A549 (cell line): ENCODE measurements around the gene UTP4. TPM values are rescaled to one million over a fixed set of nuclear protein-coding genes. Genes with fewer than 3 reads are reported as not detected.
A peak's percentile ranks its signal among the peaks of the same experiment; 100 is the strongest.

ENCODE experiments used
- ATAC-seq, 2 experiments: fragments of 200-7000 bp in 1 of 2; fragments of >200 bp in 1 of 2; cut with Nextera tagmentation in 1 of 2; cut with Tn5 transposase in 1 of 2; 3 replicates each; pipeline versions ENCODE4 v1.8.0 to v1.9.1; 2018 to 2020; ENCODE audit warnings: mild to moderate bottlenecking in 1 of 2, moderate library complexity in 1 of 2
- CTCF ChIA-PET: fragments of 300-600 bp; sonication (Branson Sonifier 250); formaldehyde crosslinking; extraction: SDS; loops from one replicate; lab custom pipeline; 2021; ENCODE audit warnings: antibody characterized with exemption, inconsistent platforms; lab: Yijun Ruan, JAX
- POLR2A ChIA-PET: fragments of 350-600 bp; formaldehyde crosslinking; extraction: SDS; loops from one replicate; lab custom pipeline; 2021; ENCODE audit warnings: antibody characterized with exemption, inconsistent platforms; lab: Yijun Ruan, JAX
- DNase-seq, 2 experiments: peaks; one replicate each; pipeline versions ENCODE4 v3.0.0 to v3.0.0-alpha.2; 2011 to 2016; ENCODE audit warnings: low read depth in 1 of 2, low spot score in 1 of 2
- FAIRE-seq: peaks from 2 replicates; lab custom pipeline; 2011; peaks lifted over from hg19 to GRCh38; lab: Jason Lieb, UNC
- H3K27ac ChIP-seq, 2 experiments: fragments of >200 bp; sonication (Bioruptor Twin); formaldehyde crosslinking; 3 replicates each; pipeline ENCODE4 v1.5.1; 2016 to 2017
- H3K4me1 ChIP-seq: fragments of >200 bp; sonication (Bioruptor Twin); formaldehyde crosslinking; 3 replicates; pipeline ENCODE4 v1.6.1; 2016
- H3K4me2 ChIP-seq: fragments of >200 bp; sonication (Bioruptor Twin); formaldehyde crosslinking; 3 replicates; pipeline ENCODE4 v1.6.1; 2016
- H3K4me3 ChIP-seq: fragments of >200 bp; sonication (Bioruptor Twin); formaldehyde crosslinking; 3 replicates; pipeline ENCODE4 v1.5.1; 2016
- H3K9me3 ChIP-seq: fragments of >200 bp; sonication (Bioruptor Twin); formaldehyde crosslinking; 3 replicates; pipeline ENCODE4 v1.6.1; 2016
- BHLHE40 ChIP-seq: IDR thresholded peaks from 2 replicates; pipeline ENCODE4 v1.6.1; 2012; ENCODE audit warnings: low read depth, low read length, inconsistent platforms
- CHD2 ChIP-seq: fragments of 150-350 bp; IDR thresholded peaks from 2 replicates; pipeline ENCODE4 v1.6.1; 2014; ENCODE audit warnings: low read length; ENCODE audit not compliant: partially characterized antibody
- CHD4 ChIP-seq: fragments of 200-600 bp; sonication (generic); IDR thresholded peaks from 2 replicates; pipeline ENCODE4 v1.6.1; 2016; ENCODE audit warnings: antibody characterized with exemption, mild to moderate bottlenecking, borderline replicate concordance
- EHF ChIP-seq: fragments of 250-450 bp; sonication (Bioruptor Pico); IDR thresholded peaks from 2 replicates; pipeline ENCODE4 v1.5.0; 2020; ENCODE audit warnings: mild to moderate bottlenecking
- EHMT2 ChIP-seq: fragments of 200-600 bp; sonication (generic); IDR thresholded peaks from 2 replicates; pipeline ENCODE4 v1.6.1; 2016; ENCODE audit warnings: antibody characterized with exemption, low read depth, mild to moderate bottlenecking, moderate library complexity
- HOXB5 ChIP-seq: fragments of 250-450 bp; sonication (Bioruptor Pico); IDR thresholded peaks from 2 replicates; pipeline ENCODE4 v1.5.0; 2020; ENCODE audit warnings: mild to moderate bottlenecking, moderate library complexity
- JUN ChIP-seq, 2 experiments: fragments of >200 bp; sonication (Bioruptor Twin); formaldehyde crosslinking; IDR thresholded peaks; 2 replicates in 1 of 2; 3 replicates in 1 of 2; pipeline ENCODE4 v1.6.1; 2016 to 2017
- MAZ ChIP-seq: fragments of 150-350 bp; IDR thresholded peaks from 2 replicates; pipeline ENCODE4 v1.6.1; 2014; ENCODE audit warnings: antibody characterized with exemption, low read depth, low read length, borderline replicate concordance
- MYC ChIP-seq: IDR thresholded peaks from 2 replicates; pipeline ENCODE4 v1.6.1; 2012; ENCODE audit warnings: mild to moderate bottlenecking, inconsistent platforms, low read length, improper control_type of control experiment, borderline replicate concordance
- NFE2L2 ChIP-seq: fragments of 150-350 bp; conservative IDR thresholded peaks from 2 replicates; pipeline ENCODE4 v1.6.1; 2014; ENCODE audit warnings: low read length
- POLR2A ChIP-seq: IDR thresholded peaks from 2 replicates; pipeline ENCODE4 v1.6.1; 2012; ENCODE audit warnings: mild to moderate bottlenecking, low read length
- RFX5 ChIP-seq: fragments of 450-650 bp; IDR thresholded peaks from 2 replicates; pipeline ENCODE4 v1.7.1; 2014; ENCODE audit warnings: antibody characterized with exemption, mild to moderate bottlenecking, moderate library complexity
- SMC3 ChIP-seq: fragments of >200 bp; sonication (Bioruptor Twin); formaldehyde crosslinking; IDR thresholded peaks from 3 replicates; pipeline ENCODE4 v1.6.1; 2018; ENCODE audit warnings: inconsistent platforms
- TFCP2L1 ChIP-seq: fragments of 250-450 bp; sonication (Bioruptor Pico); IDR thresholded peaks from 2 replicates; pipeline ENCODE4 v1.5.0; 2021; ENCODE audit warnings: mild to moderate bottlenecking
- ZSCAN20 ChIP-seq: fragments of 250-450 bp; sonication (Bioruptor Pico); IDR thresholded peaks from 2 replicates; pipeline ENCODE4 v1.8.0; 2022; ENCODE audit warnings: mild to moderate bottlenecking, moderate library complexity
- WGBS: methylation state at CpG from one replicate; pipeline ENCODE4 v1.1.6; 2017; ENCODE audit errors: missing lambda C conversion rate; 5-methylcytosine and 5-hydroxymethylcytosine counted together
- polyA plus RNA-seq, 4 experiments: library from polyadenylated mRNA; depleted of rRNA in 3 of 4; stranded (reverse); fragments of >200 nt; fragmentation: RNase III in 1 of 4; extraction: RNeasy Plus Mini Kit Qiagen cat#74134 plus additional on column Dnase treatment in 1 of 4; gene quantifications; 2 replicates in 3 of 4; 3 replicates in 1 of 4; pipeline ENCODE4 v1.2.3, GENCODE V29; 2011 to 2017
- TF ChIP-seq, protein P1 (sequence below): fragments of 200-600 bp; sonication (generic); IDR thresholded peaks from 2 replicates; pipeline ENCODE4 v1.6.1; 2016; ENCODE audit warnings: antibody characterized with exemption, mild to moderate bottlenecking, moderate library complexity
- TF ChIP-seq, protein P2 (sequence below): fragments of >200 bp; sonication (Bioruptor Twin); formaldehyde crosslinking; IDR thresholded peaks from 2 replicates; pipeline ENCODE4 v1.6.1; 2016
- TF ChIP-seq, protein P3 (sequence below): fragments of >200 bp; sonication (Bioruptor Twin); formaldehyde crosslinking; IDR thresholded peaks from 3 replicates; pipeline ENCODE4 v1.6.1; 2016
- TF ChIP-seq, protein P4 (sequence below): fragments of 450-650 bp; IDR thresholded peaks from 2 replicates; pipeline ENCODE4 v1.6.1; 2014; ENCODE audit warnings: antibody characterized with exemption
- TF ChIP-seq, protein P5 (sequence below): IDR thresholded peaks from 2 replicates; pipeline ENCODE4 v1.6.1; 2012; ENCODE audit warnings: low read depth, borderline replicate concordance
- TF ChIP-seq, protein P6 (sequence below): IDR thresholded peaks from 2 replicates; pipeline ENCODE4 v1.6.1; 2012

The UTP4 gene
- polyA plus RNA-seq, 2 of the 4 experiments (the other 2 are of a cell fraction) = 77.1 to 118 TPM

DNA sequence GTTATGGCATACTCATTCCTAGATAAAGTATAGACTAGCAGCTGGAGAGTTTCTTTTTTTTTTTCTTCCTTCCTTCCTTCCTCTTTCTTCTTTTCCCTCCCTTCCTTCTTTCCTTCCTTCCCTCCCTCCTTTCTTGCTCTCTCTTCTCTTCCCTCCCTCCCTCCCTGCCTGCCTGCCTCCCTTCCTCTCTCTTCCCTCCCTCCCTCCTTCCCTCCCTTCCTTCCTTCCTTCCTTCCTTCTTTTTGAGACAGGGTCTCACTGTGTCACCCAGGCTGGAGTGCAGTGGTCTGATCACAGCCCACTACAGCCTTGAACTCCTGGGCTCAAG, 47.5 kb downstream of the UTP4 start (continued):
- TF ChIP-seq, protein P1, sequence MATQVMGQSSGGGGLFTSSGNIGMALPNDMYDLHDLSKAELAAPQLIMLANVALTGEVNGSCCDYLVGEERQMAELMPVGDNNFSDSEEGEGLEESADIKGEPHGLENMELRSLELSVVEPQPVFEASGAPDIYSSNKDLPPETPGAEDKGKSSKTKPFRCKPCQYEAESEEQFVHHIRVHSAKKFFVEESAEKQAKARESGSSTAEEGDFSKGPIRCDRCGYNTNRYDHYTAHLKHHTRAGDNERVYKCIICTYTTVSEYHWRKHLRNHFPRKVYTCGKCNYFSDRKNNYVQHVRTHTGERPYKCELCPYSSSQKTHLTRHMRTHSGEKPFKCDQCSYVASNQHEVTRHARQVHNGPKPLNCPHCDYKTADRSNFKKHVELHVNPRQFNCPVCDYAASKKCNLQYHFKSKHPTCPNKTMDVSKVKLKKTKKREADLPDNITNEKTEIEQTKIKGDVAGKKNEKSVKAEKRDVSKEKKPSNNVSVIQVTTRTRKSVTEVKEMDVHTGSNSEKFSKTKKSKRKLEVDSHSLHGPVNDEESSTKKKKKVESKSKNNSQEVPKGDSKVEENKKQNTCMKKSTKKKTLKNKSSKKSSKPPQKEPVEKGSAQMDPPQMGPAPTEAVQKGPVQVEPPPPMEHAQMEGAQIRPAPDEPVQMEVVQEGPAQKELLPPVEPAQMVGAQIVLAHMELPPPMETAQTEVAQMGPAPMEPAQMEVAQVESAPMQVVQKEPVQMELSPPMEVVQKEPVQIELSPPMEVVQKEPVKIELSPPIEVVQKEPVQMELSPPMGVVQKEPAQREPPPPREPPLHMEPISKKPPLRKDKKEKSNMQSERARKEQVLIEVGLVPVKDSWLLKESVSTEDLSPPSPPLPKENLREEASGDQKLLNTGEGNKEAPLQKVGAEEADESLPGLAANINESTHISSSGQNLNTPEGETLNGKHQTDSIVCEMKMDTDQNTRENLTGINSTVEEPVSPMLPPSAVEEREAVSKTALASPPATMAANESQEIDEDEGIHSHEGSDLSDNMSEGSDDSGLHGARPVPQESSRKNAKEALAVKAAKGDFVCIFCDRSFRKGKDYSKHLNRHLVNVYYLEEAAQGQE = no peak

DNA sequence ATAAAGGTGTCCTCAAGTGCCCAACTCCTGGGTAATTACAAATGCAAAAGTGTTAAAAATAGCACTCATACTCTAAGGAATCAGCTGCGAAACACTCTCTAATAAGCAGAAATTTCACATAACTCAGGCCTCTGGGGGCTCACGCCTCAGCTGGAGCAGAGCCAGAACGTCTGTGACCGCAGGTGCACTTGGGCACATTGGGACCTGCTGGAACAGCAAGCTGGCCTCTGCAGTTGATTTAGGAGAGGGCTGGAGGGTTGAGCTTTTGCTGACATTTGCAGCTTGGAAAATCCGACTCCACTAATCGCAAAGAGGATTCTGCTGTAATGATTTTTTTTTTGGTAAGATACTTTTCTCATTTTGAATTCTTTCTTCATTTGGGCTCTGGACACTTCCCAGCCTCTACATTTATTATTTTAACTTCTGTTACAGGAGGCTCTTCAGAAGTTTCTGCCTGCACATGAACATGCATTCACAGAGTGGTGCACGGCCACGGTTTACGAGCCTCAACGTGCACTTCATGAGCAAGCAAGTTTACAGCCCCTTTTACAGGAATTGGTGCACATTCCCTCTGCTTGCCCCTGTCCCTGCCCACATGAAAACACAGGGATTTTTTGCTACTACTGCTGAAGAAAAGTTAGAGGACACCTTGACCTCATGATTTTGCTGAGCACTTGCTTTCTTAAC, 50.4 kb downstream of the UTP4 start:
- POLR2A ChIA-PET = interaction anchor here (0.6 kb wide), 1 partner anchor 1555 kb away, joined by 4 read pairs; no protein-coding TSS in a partner anchor
- no peak overlapping the region for H3K4me2 ChIP-seq
- H3K4me1 ChIP-seq = peaks cover 28% of the 10 kb centered on the region
- WGBS = 80% methylated on average over 10 of the region's 10 CpGs
- no peaks in the 10 kb centered on the region for H3K9me3 ChIP-seq
- no peak overlapping the region for H3K27ac ChIP-seq
- ATAC-seq (no peak), FAIRE-seq (no peak)
- CTCF ChIA-PET = interaction anchor here (1.3 to 1.4 kb wide), 3 partner anchors 33 to 105 kb away, joined by 3 to 6 read pairs (median 5); no protein-coding TSS in a partner anchor
- TF ChIP-seq RFX5 (no peak), CHD2 (no peak), TFCP2L1 (CRISPR knock-in tag) (no peak), MYC (no peak), EHF (CRISPR knock-in tag) (no peak), ZSCAN20 (CRISPR knock-in tag) (no peak), NFE2L2 (no peak), BHLHE40 (no peak), CHD4 (no peak)
- TF ChIP-seq, protein P2, sequence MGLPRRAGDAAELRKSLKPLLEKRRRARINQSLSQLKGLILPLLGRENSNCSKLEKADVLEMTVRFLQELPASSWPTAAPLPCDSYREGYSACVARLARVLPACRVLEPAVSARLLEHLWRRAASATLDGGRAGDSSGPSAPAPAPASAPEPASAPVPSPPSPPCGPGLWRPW = no peak
- TF ChIP-seq, protein P3, sequence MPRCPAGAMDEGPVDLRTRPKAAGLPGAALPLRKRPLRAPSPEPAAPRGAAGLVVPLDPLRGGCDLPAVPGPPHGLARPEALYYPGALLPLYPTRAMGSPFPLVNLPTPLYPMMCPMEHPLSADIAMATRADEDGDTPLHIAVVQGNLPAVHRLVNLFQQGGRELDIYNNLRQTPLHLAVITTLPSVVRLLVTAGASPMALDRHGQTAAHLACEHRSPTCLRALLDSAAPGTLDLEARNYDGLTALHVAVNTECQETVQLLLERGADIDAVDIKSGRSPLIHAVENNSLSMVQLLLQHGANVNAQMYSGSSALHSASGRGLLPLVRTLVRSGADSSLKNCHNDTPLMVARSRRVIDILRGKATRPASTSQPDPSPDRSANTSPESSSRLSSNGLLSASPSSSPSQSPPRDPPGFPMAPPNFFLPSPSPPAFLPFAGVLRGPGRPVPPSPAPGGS = no peak
- TF ChIP-seq, protein P4, sequence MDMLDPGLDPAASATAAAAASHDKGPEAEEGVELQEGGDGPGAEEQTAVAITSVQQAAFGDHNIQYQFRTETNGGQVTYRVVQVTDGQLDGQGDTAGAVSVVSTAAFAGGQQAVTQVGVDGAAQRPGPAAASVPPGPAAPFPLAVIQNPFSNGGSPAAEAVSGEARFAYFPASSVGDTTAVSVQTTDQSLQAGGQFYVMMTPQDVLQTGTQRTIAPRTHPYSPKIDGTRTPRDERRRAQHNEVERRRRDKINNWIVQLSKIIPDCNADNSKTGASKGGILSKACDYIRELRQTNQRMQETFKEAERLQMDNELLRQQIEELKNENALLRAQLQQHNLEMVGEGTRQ = no peak
- TF ChIP-seq, all 56 proteins: peak for 0
- no peak overlapping the region for H3K4me3 ChIP-seq
- no peak for DNase-seq

DNA sequence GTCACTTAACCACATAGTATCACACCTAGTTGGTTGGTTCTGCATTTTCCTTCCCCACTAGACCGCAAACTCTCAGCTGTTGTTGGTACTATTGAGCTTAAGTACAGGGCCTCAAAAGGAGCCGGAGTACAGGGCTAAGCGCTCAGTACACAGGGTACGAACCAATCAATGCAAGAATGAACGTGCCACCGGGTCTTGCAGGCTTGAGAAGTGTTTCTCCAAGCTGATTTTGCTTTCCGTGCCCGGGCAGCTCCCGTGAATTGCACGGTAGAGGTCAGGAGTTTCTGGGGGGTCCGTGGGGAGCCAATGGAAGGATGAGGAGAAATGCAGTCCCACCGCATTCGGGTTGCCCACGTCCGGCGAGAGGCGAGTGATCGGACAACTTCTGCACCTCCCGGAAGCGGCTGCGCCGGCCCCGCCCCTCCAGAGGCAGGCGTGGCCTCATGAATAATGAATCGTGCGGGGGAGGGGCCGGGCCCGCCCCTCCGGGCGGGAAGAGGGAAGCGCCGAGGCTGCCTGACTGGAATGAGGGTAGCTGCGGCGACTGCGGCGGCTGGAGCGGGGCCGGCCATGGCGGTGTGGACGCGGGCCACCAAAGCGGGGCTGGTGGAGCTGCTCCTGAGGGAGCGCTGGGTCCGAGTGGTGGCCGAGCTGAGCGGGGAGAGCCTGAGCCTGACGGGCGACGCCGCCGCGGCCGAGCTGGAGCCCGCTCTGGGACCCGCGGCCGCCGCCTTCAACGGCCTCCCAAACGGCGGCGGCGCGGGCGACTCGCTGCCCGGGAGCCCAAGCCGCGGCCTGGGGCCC, 54.4 kb downstream of the UTP4 start, which contains the start of gene SNTB2:
Gene SNTB2, plus strand, starts transcription at position 523 of the 804 bp plus-strand sequence. Its CDS starts 3 bp downstream, at position 526.
- DNase-seq (peak; percentile 87 to 90), FAIRE-seq (no peak), ATAC-seq (peak; percentile 92 to 95)
- CTCF ChIA-PET = interaction anchor here (0.7 to 4.6 kb wide), 8 partner anchors 13 to 339 kb away, joined by 3 to 32 read pairs (median 4); no protein-coding TSS in a partner anchor
- Histone ChIP-seq H3K4me3 (peak within 1 kb of the TSS; percentile 74), H3K4me2 (peak within 1 kb of the TSS; percentile 81), H3K9me3 (no peaks in the 10 kb centered on the region), H3K4me1 (peaks cover 34% of the 10 kb centered on the region), H3K27ac (peak within 1 kb of the TSS; percentile 86 to 97)
- 5% methylated on average over 33 of the region's 69 CpGs for WGBS
- TF ChIP-seq EHMT2 = no peak
- peak; percentile 93 for TF ChIP-seq POLR2A
- TF ChIP-seq, protein P5, sequence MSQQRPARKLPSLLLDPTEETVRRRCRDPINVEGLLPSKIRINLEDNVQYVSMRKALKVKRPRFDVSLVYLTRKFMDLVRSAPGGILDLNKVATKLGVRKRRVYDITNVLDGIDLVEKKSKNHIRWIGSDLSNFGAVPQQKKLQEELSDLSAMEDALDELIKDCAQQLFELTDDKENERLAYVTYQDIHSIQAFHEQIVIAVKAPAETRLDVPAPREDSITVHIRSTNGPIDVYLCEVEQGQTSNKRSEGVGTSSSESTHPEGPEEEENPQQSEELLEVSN = peak; percentile 62; the same call in 1 of the 2 replicates
- TF ChIP-seq NFE2L2 = no peak
- peak; percentile 67; the same call in 1 of the 2 replicates for TF ChIP-seq HOXB5 (CRISPR knock-in tag)
- TF ChIP-seq JUN (IDR thresholded peaks at IDR 0.05) = peak; percentile 63 to 69; a peak in 3 of 5 replicates
- TF ChIP-seq MAZ = 0 out of 2 replicates have a peak, but pooled peaks have one; percentile 72
- no peak for TF ChIP-seq CHD2
- TF ChIP-seq, protein P6, sequence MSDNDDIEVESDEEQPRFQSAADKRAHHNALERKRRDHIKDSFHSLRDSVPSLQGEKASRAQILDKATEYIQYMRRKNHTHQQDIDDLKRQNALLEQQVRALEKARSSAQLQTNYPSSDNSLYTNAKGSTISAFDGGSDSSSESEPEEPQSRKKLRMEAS = peak; percentile 59
- 0 out of 3 replicates have a peak, but pooled peaks have one; percentile 7 for TF ChIP-seq SMC3
- TF ChIP-seq, protein P3 = peak; percentile 83; the same call in 1 of the 3 replicates
- POLR2A ChIA-PET = interaction anchor here (0.5 to 1.5 kb wide), 9 partner anchors 9 to 146 kb away, joined by 3 to 5 read pairs (median 4); no protein-coding TSS in a partner anchor
